ENCODE measurements around the gene CPEB3.
"Not testable (repeated sequence)": the region's sequence is repeated elsewhere in the genome, so short reads cannot be mapped to it uniquely, and the experiment has no call there.

The CPEB3 gene

DNA sequence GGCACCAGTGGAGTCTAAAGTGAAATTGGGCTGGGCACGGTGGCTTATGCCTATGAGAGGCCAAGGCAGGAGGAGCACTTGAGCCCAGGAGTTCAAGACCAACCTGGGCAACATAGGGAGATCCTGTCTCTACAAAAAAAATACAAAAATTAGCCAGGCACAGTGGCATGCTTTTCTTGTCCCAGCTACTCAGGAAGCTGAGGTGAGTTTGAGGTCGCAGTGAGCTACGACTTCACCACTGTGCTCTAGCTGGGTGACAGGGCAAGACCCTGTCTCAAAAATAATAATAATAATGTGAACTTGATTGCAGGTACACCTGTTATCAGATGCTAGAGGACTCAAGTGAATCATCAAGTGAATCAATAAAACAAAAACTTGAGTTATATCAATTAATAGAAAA, 259.3 kb downstream of the CPEB3 start:
- no peak for DNase-seq (ENCODE audit: insufficient read length, low spot score)
- FAIRE-seq, result no peak
- no peak for TF ChIP-seq PAX5 (IDR thresholded peaks at IDR 0.05; ENCODE audit: insufficient read depth, low read length, severe bottlenecking)
- no peak for TF ChIP-seq POU2F2 (IDR thresholded peaks at IDR 0.05; ENCODE audit: low read depth, low read length)
- no peak for TF ChIP-seq SPI1 (IDR thresholded peaks at IDR 0.05; ENCODE audit: low read depth, low read length)
- TF ChIP-seq TAF1 (IDR thresholded peaks at IDR 0.05; ENCODE audit: low read depth, low read length), result no peak
- TF ChIP-seq POLR2A (IDR thresholded peaks at IDR 0.05; ENCODE audit: low read depth, low read length), result no peak
- no peak for TF ChIP-seq POLR2AphosphoS5 (IDR thresholded peaks at IDR 0.05; ENCODE audit: low read depth, low read length)

DNA sequence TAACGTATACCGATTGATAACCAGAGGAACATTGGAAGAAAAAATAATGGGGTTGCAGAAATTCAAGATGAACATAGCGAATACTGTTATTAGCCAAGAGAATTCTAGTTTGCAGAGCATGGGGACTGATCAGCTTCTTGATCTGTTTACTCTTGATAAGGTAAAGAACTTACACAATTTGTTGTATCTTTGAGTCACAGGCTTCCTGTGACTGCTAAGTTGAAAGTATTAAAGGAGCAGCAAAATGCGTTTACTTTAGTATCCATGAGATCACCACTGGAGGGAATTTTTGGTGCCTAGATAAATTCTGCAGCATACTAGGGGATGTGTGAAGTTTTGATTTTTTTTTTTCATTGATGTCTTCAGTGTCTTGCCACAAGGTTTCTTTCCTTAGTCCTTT, 263.7 kb downstream of the CPEB3 start:
- DNase-seq (ENCODE audit: insufficient read length, low spot score) (no peak), FAIRE-seq (no peak)
- TF ChIP-seq PAX5 (IDR thresholded peaks at IDR 0.05; ENCODE audit: insufficient read depth, low read length, severe bottlenecking) (no peak), POLR2AphosphoS5 (IDR thresholded peaks at IDR 0.05; ENCODE audit: low read depth, low read length) (no peak), TAF1 (IDR thresholded peaks at IDR 0.05; ENCODE audit: low read depth, low read length) (no peak), POLR2A (IDR thresholded peaks at IDR 0.05; ENCODE audit: low read depth, low read length) (no peak), POU2F2 (IDR thresholded peaks at IDR 0.05; ENCODE audit: low read depth, low read length) (no peak), SPI1 (IDR thresholded peaks at IDR 0.05; ENCODE audit: low read depth, low read length) (no peak)

DNA sequence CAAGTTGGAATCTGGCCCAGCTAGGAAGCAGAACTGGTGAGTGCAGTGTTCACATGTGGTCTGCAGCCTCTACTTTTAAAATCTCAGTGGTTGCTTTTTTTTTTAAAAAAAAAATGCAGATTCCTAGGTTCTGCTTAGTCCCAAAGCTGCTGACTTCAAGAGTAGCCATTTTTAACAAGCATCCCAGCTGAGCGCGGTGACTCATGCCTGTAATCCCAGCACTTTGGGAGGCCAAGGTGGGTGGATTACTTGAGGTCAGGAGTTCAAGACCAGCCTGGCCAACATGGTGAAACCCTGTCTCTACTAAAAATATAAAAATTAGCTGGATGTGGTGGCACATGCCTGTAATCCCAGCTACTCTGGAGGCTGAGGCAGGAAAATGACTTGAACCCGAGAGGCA, 265.5 kb downstream of the CPEB3 start:
- FAIRE-seq; DNase-seq (ENCODE audit: insufficient read length, low spot score): not testable (repeated sequence)

DNA sequence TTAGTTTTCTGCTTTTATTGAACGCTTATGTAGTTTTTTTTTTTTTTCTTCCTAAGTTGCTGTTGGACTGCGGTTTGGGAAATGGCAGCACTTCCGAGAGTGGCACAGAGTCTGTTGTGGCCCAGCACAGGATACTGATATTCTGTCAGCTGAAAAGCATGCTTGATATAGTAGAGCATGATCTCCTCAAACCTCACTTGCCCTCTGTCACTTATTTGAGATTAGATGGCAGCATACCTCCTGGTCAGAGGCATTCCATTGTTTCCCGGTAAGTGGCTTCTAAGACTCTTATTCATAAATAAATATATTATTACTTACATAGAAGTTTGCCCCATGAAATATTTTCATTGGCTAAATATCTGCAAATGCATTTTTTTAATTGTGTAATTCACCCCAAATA, 266.2 kb downstream of the CPEB3 start:
- FAIRE-seq (no peak), DNase-seq (ENCODE audit: insufficient read length, low spot score) (no peak)
- TF ChIP-seq TAF1 (IDR thresholded peaks at IDR 0.05; ENCODE audit: low read depth, low read length) (no peak), POLR2AphosphoS5 (IDR thresholded peaks at IDR 0.05; ENCODE audit: low read depth, low read length) (no peak), SPI1 (IDR thresholded peaks at IDR 0.05; ENCODE audit: low read depth, low read length) (no peak), PAX5 (IDR thresholded peaks at IDR 0.05; ENCODE audit: insufficient read depth, low read length, severe bottlenecking) (no peak), POLR2A (IDR thresholded peaks at IDR 0.05; ENCODE audit: low read depth, low read length) (no peak)

DNA sequence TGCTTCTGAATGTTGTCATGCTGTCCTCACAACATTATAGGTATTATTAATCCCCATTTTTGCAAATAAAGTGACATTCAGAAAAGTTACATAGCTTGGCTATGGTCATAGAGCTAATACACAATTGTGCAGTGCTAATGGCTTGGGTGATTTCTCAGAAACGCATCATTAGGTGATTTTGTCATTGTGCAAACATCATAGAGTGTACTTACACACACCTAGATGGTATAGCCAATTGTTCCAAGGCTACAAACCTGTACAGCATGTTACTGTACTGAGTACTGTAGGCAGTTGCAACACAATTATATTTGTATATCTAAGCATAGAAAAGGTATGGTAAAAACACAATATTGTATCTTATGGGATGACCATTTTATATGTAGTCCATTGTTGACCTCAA, 276.3 kb downstream of the CPEB3 start:
- TF ChIP-seq SPI1 (IDR thresholded peaks at IDR 0.05; ENCODE audit: low read depth, low read length), result no peak
- no peak for TF ChIP-seq PAX5 (IDR thresholded peaks at IDR 0.05; ENCODE audit: insufficient read depth, low read length, severe bottlenecking)
- no peak for TF ChIP-seq POLR2AphosphoS5 (IDR thresholded peaks at IDR 0.05; ENCODE audit: low read depth, low read length)
- TF ChIP-seq TAF1 (IDR thresholded peaks at IDR 0.05; ENCODE audit: low read depth, low read length), result no peak
- no peak for TF ChIP-seq POLR2A (IDR thresholded peaks at IDR 0.05; ENCODE audit: low read depth, low read length)
- no peak for TF ChIP-seq POU2F2 (IDR thresholded peaks at IDR 0.05; ENCODE audit: low read depth, low read length)
- DNase-seq (ENCODE audit: insufficient read length, low spot score), result no peak
- no peak for FAIRE-seq

DNA sequence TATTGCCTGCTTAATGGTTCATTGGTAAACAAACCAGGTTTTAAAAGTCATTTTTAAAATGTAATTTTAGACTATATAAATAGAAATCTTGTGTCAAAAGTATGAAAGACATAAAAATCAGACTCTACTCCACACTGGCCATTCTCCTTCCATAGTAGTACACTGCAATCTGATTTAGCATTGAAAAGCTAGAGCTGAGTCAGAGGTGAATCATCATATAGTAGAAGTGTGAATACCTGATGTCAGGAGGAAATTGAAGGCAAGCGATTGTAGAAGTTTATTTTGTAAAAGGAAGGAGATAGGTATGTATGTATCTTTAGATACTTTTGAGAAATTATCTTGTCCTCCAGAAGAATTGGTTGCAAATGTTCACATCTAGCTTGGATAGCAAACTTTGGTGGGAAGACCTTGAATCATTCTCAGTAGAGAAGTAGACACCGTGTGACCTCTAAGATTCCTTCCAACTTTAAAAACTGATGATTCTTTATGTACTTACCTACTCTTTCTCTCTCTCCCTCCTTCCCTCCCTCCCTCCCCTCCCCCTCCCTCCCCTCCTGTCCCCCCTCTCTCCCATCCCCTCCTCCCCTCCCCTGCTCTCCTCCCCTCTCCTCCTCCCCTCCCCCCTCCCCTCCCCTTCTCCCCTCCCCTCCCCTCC, 279.2 kb downstream of the CPEB3 start:
- DNase-seq (ENCODE audit: insufficient read length, low spot score), result no peak
- no peak for FAIRE-seq
- TF ChIP-seq PAX5 (IDR thresholded peaks at IDR 0.05; ENCODE audit: insufficient read depth, low read length, severe bottlenecking), result no peak
- no peak for TF ChIP-seq TAF1 (IDR thresholded peaks at IDR 0.05; ENCODE audit: low read depth, low read length)
- TF ChIP-seq SPI1 (IDR thresholded peaks at IDR 0.05; ENCODE audit: low read depth, low read length), result no peak
- no peak for TF ChIP-seq POLR2AphosphoS5 (IDR thresholded peaks at IDR 0.05; ENCODE audit: low read depth, low read length)
- no peak for TF ChIP-seq POLR2A (IDR thresholded peaks at IDR 0.05; ENCODE audit: low read depth, low read length)
- no peak for TF ChIP-seq POU2F2 (IDR thresholded peaks at IDR 0.05; ENCODE audit: low read depth, low read length)

DNA sequence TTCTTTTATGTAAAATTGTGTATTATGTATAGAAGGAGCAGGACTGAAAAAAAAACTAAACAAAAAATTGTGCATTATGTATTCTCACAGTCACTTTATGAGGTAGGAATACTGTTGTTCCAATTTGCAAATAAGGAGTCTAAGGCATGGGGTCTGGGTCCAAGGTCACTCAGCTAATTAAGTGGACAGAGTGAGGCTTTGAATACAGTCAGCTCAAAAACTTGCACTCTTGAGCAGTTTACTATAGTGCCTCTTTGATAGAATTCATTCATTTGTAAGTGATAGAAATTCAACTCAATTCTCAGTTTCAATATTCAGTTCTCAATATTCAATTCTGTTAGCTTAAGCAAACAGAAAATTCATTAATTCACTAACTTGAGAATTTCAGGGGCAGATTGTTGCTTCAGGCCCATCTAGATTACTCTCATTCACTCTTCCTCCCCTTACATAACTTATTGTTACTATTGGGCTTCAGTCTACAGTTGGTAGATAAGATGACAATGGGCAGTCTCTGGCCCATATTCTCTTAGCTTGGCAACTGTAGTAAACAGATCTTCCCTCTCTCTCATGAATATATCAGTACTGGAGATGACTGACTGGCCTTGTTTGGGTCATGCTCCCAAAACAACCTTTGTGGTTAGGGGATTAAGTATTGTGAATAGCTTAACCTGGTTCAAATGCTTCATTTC, 280.7 kb downstream of the CPEB3 start:
- no peak for DNase-seq (ENCODE audit: insufficient read length, low spot score)
- no peak for FAIRE-seq
- TF ChIP-seq POU2F2 (IDR thresholded peaks at IDR 0.05; ENCODE audit: low read depth, low read length) (no peak), PAX5 (IDR thresholded peaks at IDR 0.05; ENCODE audit: insufficient read depth, low read length, severe bottlenecking) (no peak), TAF1 (IDR thresholded peaks at IDR 0.05; ENCODE audit: low read depth, low read length) (no peak), SPI1 (IDR thresholded peaks at IDR 0.05; ENCODE audit: low read depth, low read length) (no peak), POLR2A (IDR thresholded peaks at IDR 0.05; ENCODE audit: low read depth, low read length) (no peak)

DNA sequence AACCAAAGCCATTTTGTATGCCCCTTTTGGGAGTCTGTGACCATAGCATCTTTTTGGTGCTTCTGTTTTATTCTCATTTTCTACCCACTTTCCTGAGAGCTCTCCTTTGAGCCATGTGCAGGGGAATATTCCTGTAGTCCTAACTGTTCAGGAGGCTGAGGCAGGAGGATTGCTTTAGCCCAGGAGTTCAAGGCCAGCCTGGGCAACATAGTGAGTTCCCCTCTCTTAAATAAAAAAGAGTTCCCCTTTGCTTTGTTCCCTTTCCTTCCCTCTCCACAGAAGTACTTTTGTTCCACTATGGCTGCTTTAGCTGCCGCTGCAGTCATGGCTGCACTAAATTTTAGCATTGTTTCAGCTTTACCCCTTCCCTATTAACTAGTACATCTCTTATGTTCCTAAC, 281.4 kb downstream of the CPEB3 start:
- no peak for TF ChIP-seq POLR2AphosphoS5 (IDR thresholded peaks at IDR 0.05; ENCODE audit: low read depth, low read length)
- DNase-seq (ENCODE audit: insufficient read length, low spot score), result no peak
- FAIRE-seq, result no peak

DNA sequence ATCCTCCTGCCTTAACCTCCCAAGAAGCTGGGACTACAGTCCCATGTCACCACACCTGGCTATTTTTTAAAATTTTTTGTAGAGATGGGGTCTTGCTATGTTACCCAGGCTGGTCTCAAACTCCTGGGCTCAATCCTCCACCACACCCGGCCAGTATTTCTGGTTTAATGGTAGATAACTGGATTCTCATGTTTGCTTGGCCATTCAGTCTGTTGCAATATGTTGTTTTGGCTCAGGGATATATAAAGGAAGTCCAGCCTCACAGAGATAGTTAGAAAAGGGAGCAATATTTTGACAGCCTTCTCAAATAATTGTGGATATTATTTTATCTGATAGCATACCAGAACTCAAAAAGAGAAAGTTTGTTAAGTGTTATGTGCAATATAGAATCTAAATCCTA, 284.9 kb downstream of the CPEB3 start:
- TF ChIP-seq TAF1 (IDR thresholded peaks at IDR 0.05; ENCODE audit: low read depth, low read length) (no peak), PAX5 (IDR thresholded peaks at IDR 0.05; ENCODE audit: insufficient read depth, low read length, severe bottlenecking) (no peak), POLR2AphosphoS5 (IDR thresholded peaks at IDR 0.05; ENCODE audit: low read depth, low read length) (no peak), SPI1 (IDR thresholded peaks at IDR 0.05; ENCODE audit: low read depth, low read length) (no peak), POLR2A (IDR thresholded peaks at IDR 0.05; ENCODE audit: low read depth, low read length) (no peak), POU2F2 (IDR thresholded peaks at IDR 0.05; ENCODE audit: low read depth, low read length) (no peak)
- FAIRE-seq (no peak), DNase-seq (ENCODE audit: insufficient read length, low spot score) (no peak)

DNA sequence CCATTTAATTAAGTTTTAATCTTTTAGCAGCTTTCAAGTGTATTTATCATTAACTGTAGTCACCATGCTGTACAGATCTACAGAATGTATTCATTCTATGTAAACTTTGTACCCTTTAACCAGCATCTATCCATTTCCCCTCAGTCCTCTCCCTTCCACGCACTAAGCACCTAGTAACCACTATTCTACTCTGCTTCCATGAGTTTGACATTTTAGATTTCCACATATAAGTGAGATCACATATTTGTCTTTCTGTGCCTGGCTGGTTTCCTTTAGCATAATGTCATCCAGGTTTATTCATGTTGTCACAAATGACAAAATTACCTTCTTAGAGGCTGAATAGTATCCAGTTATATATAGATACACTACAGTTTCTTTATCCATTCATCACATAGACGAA, 287.6 kb downstream of the CPEB3 start:
- FAIRE-seq (no peak), DNase-seq (ENCODE audit: insufficient read length, low spot score) (no peak)
- TF ChIP-seq POU2F2 (IDR thresholded peaks at IDR 0.05; ENCODE audit: low read depth, low read length) (no peak), POLR2A (IDR thresholded peaks at IDR 0.05; ENCODE audit: low read depth, low read length) (no peak), TAF1 (IDR thresholded peaks at IDR 0.05; ENCODE audit: low read depth, low read length) (no peak), POLR2AphosphoS5 (IDR thresholded peaks at IDR 0.05; ENCODE audit: low read depth, low read length) (no peak), SPI1 (IDR thresholded peaks at IDR 0.05; ENCODE audit: low read depth, low read length) (no peak), PAX5 (IDR thresholded peaks at IDR 0.05; ENCODE audit: insufficient read depth, low read length, severe bottlenecking) (no peak)

Measured in GM12891 (cell line).